Measurements from ENCODE around the gene CARTPT. TPM values are rescaled to one million over a fixed set of nuclear protein-coding genes. Genes with fewer than 3 reads are reported as not detected.

CARTPT gene
- total RNA-seq, 4 donors from 2014 or later: not detected

DNA sequence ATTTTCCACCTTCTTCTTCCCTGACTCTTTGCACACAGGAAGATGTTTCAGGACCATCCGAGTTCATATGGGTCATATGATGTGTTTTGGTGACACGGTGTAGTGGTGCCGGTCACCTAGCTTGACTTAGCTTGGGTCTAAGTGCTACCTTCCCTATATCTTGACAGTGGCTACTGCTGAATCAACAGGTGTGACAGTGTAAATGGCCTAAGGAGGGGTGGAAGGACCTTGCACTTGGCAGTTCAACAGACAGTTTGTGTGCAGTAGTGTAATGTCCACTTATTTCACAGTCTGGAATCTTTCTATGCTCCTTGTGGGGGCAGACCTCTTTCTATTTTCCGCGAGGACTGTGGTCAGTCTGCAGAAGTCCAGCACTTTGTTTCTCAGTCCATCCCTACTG is 43.8 kb downstream of the CARTPT start:
- TF ChIP-seq, protein P1, sequence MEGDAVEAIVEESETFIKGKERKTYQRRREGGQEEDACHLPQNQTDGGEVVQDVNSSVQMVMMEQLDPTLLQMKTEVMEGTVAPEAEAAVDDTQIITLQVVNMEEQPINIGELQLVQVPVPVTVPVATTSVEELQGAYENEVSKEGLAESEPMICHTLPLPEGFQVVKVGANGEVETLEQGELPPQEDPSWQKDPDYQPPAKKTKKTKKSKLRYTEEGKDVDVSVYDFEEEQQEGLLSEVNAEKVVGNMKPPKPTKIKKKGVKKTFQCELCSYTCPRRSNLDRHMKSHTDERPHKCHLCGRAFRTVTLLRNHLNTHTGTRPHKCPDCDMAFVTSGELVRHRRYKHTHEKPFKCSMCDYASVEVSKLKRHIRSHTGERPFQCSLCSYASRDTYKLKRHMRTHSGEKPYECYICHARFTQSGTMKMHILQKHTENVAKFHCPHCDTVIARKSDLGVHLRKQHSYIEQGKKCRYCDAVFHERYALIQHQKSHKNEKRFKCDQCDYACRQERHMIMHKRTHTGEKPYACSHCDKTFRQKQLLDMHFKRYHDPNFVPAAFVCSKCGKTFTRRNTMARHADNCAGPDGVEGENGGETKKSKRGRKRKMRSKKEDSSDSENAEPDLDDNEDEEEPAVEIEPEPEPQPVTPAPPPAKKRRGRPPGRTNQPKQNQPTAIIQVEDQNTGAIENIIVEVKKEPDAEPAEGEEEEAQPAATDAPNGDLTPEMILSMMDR (IDR thresholded peaks at IDR 0.05; ENCODE audit: low read depth): no peak

DNA sequence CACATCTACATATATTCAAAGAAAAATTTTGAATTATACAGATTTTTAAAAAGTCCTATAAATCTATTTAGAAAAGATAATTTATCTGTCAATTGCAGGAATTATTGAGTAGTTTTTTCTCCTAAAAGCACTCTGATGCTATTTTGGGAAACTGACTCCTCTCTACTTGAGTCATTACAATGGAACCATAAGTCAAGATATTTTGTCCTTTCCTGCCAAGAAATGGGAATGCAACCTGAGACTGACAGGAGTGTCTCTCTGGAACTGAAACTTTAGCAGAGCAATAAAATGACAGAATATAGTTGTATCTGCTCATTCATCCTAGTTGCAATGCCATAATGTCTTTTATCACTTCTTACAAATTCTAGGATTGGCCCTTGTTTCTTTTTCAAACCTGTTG is 48.6 kb downstream of the CARTPT start:
- TF ChIP-seq, protein P1 (IDR thresholded peaks at IDR 0.05; ENCODE audit: low read depth): no peak

DNA sequence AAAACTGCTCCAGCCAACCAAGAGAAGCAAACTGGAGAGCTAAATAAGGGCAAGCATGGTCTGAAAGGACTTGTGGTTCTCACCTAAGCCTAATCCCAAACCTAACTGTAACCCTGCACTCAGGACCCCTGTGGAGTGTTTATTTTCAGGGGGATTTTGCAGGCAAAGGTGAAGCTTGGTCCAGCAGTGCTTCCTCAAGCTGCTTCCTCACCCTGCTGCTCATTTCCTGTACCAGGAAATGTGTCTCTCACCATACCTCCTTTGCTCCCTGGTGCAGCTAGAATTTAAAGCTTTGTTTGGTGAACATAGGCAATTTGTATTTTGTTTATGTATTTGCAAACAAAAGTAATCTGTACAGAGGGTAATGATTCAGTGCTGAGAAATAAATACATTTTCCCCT is 50.2 kb downstream of the CARTPT start:
- TF ChIP-seq, protein P1 (IDR thresholded peaks at IDR 0.05; ENCODE audit: low read depth): no peak

DNA sequence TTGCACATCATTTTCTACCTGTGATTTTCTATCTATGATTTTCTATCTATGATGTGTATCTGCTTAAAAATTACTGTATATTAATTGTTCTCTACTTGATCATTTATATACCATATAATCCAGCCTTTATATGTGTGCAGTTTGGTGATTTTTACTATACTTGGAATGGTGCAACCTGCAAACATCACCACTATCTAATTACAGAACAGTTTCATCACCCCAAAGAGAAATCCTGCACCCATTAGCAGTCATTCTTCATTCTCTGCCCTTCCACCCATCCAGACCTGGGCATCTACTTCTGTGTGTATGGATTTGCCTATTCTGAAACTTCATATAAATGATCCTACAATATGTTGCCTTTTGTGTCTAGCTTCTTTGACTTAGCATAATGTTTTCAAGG is 51.3 kb downstream of the CARTPT start:
- TF ChIP-seq, protein P1 (IDR thresholded peaks at IDR 0.05; ENCODE audit: low read depth): no peak

Other genes starting within 250 kb of the CARTPT start
- gene MCCC2, start 131.9 kb upstream of the CARTPT start, total RNA-seq: 10 to 100 TPM; 52.4 to 95.5 (median 79.4) TPM